Parathyroid adenoma (tissue), 2 donors: ENCODE results near the gene TPX2.

Source experiments
- H2AFZ ChIP-seq: fragments of 300-600 bp; sonication (generic); one replicate; pipeline ENCODE4 v1.7.0; 2017; ENCODE audit warnings: antibody characterized with exemption, mild to moderate bottlenecking
- H3K27ac ChIP-seq: fragments of 300-600 bp; sonication (generic); one replicate; pipeline ENCODE4 v1.7.0; 2017
- H3K27me3 ChIP-seq: fragments of 300-600 bp; sonication (generic); one replicate; pipeline ENCODE4 v1.7.0; 2017; ENCODE audit warnings: low read length; ENCODE audit not compliant: control insufficient read depth, insufficient read depth
- H3K36me3 ChIP-seq: fragments of 300-600 bp; sonication (generic); one replicate; pipeline ENCODE4 v1.7.0; 2017; ENCODE audit warnings: low read length; ENCODE audit not compliant: control insufficient read depth, insufficient read depth
- H3K4me1 ChIP-seq: fragments of 300-600 bp; sonication (generic); one replicate; pipeline ENCODE4 v1.7.0; 2017; ENCODE audit warnings: control low read depth
- H3K4me2 ChIP-seq: fragments of 300-600 bp; sonication (generic); one replicate; pipeline ENCODE4 v1.7.0; 2017; ENCODE audit warnings: low read length
- H3K4me3 ChIP-seq: fragments of 300-600 bp; sonication (generic); one replicate; pipeline ENCODE4 v1.7.0; 2017; ENCODE audit warnings: low read depth, low read length
- H3K79me2 ChIP-seq: fragments of 300-600 bp; sonication (generic); one replicate; pipeline ENCODE4 v1.7.0; 2017; ENCODE audit warnings: control low read depth
- H3K9ac ChIP-seq: fragments of 300-600 bp; sonication (generic); one replicate; pipeline ENCODE4 v1.7.0; 2017; ENCODE audit warnings: mild to moderate bottlenecking
- H3K9me3 ChIP-seq: fragments of 300-600 bp; sonication (generic); one replicate; pipeline ENCODE4 v1.7.0; 2017; ENCODE audit warnings: low read length; ENCODE audit not compliant: control insufficient read depth
- TF ChIP-seq, protein P1 (sequence below): fragments of 300-600 bp; sonication (generic); IDR thresholded peaks from one replicate; pipeline ENCODE4 v1.7.0; 2017; ENCODE audit warnings: antibody characterized with exemption, mild to moderate bottlenecking
- donor health status: primary hyperparathyroidism.

The TPX2 gene

DNA sequence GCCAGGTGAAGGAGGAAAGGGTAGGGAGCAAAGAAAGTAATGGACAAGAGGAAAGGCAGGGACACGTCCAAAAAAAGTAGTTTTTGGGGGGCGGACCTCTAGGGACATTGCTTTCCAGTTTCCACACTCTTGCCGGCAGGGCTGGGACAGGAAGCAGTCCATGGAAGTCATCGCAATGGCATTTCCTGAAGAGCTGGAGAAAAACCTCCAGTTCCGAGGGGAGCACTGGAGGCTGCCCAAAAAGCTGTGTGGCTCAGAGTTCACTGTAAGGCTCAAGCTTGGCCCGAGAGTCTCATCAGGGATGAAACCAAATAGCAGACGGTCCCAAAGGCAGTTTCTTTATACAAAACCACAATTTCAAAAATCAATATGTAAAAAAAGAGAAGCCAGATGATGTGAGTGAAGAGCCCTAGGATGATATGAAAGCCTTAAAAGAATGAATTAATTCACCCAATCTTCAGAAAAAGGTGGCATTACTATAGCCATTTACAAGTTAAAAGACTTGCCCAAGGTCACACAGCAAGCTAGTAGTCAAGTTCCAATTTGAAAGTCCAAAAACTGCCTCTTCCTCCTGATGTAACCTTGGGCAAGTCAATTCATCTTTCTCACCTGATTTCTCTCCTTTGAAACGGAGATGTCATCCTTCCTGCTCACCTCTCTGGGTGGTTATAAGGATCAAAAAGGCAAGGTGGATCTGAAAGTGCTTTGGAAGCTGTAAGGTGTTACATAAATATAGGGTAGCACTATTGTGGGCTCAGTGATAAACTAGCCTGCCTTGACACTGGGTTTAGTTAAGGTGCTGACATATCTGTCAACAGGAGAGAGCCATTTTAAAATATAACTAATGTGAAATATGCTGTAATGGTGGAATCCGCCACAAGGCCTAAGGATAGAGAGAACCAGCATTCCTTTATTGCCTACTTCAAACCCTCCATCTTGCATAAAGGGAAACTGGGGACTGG is 25.5 kb upstream of the TPX2 start:
- no peaks in the 10 kb centered on the region for H3K36me3 ChIP-seq
- H3K9me3 ChIP-seq = no peaks in the 10 kb centered on the region
- TF ChIP-seq, protein P1, sequence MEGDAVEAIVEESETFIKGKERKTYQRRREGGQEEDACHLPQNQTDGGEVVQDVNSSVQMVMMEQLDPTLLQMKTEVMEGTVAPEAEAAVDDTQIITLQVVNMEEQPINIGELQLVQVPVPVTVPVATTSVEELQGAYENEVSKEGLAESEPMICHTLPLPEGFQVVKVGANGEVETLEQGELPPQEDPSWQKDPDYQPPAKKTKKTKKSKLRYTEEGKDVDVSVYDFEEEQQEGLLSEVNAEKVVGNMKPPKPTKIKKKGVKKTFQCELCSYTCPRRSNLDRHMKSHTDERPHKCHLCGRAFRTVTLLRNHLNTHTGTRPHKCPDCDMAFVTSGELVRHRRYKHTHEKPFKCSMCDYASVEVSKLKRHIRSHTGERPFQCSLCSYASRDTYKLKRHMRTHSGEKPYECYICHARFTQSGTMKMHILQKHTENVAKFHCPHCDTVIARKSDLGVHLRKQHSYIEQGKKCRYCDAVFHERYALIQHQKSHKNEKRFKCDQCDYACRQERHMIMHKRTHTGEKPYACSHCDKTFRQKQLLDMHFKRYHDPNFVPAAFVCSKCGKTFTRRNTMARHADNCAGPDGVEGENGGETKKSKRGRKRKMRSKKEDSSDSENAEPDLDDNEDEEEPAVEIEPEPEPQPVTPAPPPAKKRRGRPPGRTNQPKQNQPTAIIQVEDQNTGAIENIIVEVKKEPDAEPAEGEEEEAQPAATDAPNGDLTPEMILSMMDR = no peak
- no peak overlapping the region for H3K4me3 ChIP-seq
- peaks cover 25% of the 10 kb centered on the region for H3K4me1 ChIP-seq
- H3K79me2 ChIP-seq = peaks cover 18% of the 10 kb centered on the region
- no peak overlapping the region for H3K9ac ChIP-seq
- no peaks in the 10 kb centered on the region for H3K27me3 ChIP-seq
- no peak overlapping the region for H3K4me2 ChIP-seq
- H3K27ac ChIP-seq = peak overlapping the region; percentile 83
- H2AFZ ChIP-seq = no peak overlapping the region

DNA sequence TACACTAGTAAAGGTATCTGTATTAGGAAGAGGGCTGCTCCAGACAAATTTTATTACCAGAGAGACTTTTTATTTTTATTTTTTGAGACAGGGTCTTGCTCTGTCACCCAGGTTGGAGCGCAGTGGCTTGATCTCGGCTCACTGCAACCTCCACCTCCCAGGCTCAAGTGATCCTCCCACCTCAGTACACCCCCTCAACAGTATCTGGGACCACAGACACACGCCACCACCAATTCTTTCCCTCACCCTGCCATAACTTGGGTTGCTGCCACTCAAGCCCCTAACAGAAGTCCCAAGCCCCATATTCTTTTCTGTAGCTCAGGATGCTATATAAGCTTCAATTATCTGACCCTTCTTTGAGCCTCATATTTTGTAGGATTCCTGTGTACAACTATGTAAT is 23.3 kb upstream of the TPX2 start:
- H3K79me2 ChIP-seq = peaks cover 14% of the 10 kb centered on the region
- no peaks in the 10 kb centered on the region for H3K27me3 ChIP-seq
- TF ChIP-seq, protein P1 = no peak
- no peak overlapping the region for H3K27ac ChIP-seq
- no peak overlapping the region for H3K9ac ChIP-seq
- H3K4me3 ChIP-seq = no peak overlapping the region
- no peak overlapping the region for H2AFZ ChIP-seq
- no peak overlapping the region for H3K4me2 ChIP-seq
- H3K4me1 ChIP-seq = peaks cover 21% of the 10 kb centered on the region
- H3K9me3 ChIP-seq = no peaks in the 10 kb centered on the region
- no peaks in the 10 kb centered on the region for H3K36me3 ChIP-seq

GRCh38 chr20:31716351-31716750 is 22.7 kb upstream of the TPX2 start:
- no peak overlapping the region for H3K9ac ChIP-seq

GRCh38 chr20:31716818-31717477 is 22.1 kb upstream of the TPX2 start:
- peak overlapping the region; percentile 36 for H3K27ac ChIP-seq
- no peaks in the 10 kb centered on the region for H3K36me3 ChIP-seq
- TF ChIP-seq, protein P1 = no peak
- H2AFZ ChIP-seq = no peak overlapping the region
- H3K9ac ChIP-seq = no peak overlapping the region
- no peak overlapping the region for H3K4me2 ChIP-seq
- H3K9me3 ChIP-seq = no peaks in the 10 kb centered on the region
- peaks cover 19% of the 10 kb centered on the region for H3K79me2 ChIP-seq
- H3K27me3 ChIP-seq = no peaks in the 10 kb centered on the region
- no peak overlapping the region for H3K4me3 ChIP-seq
- peaks cover 21% of the 10 kb centered on the region for H3K4me1 ChIP-seq

More at GRCh38 chr20:31716351-31716750, 22.7 kb upstream of the TPX2 start:
- Histone ChIP-seq H3K79me2 (peaks cover 15% of the 10 kb centered on the region), H3K4me1 (peaks cover 20% of the 10 kb centered on the region), H3K27ac (peak overlapping the region; percentile 36), H3K9me3 (no peaks in the 10 kb centered on the region), H3K4me3 (no peak overlapping the region), H3K27me3 (no peaks in the 10 kb centered on the region), H3K36me3 (no peaks in the 10 kb centered on the region), H2AFZ (no peak overlapping the region), H3K4me2 (no peak overlapping the region)
- TF ChIP-seq, protein P1 = no peak
